Adrenal gland (tissue), 12 donors: ENCODE data around the gene NSUN4. TPM values are rescaled to one million over a fixed set of nuclear protein-coding genes. Genes with fewer than 3 reads are reported as not detected.
"Not testable (repeated sequence)": the region's sequence is repeated elsewhere in the genome, so short reads cannot be mapped to it uniquely, and the experiment has no call there.

Source experiments
- DNase-seq, 7 donors: peaks; one replicate each; pipeline ENCODE4 v3.0.0-alpha.2; 2019 to 2020
- H3K27ac ChIP-seq, 5 donors: fragments of 200-600 bp; sonication (generic) in 4 of 5; 1 replicate in 3 of 5; 2 replicates in 2 of 5; pipeline versions ENCODE4 v1.5.1 to v1.8.0; 2016 to 2020; ENCODE audit warnings: mild to moderate bottlenecking in 1 of 5
- H3K27me3 ChIP-seq: fragments of 200-600 bp; 2 replicates; pipeline ENCODE4 v1.8.0; 2021
- H3K36me3 ChIP-seq, 2 donors: fragments of 200-600 bp; replicated peaks in 1 of 2; 1 replicate in 1 of 2; 2 replicates in 1 of 2; pipeline versions ENCODE4 v1.5.1 to v1.8.0; 2018 to 2022
- H3K4me1 ChIP-seq, 2 donors: fragments of 200-600 bp; replicated peaks in 1 of 2; 1 replicate in 1 of 2; 2 replicates in 1 of 2; pipeline versions ENCODE4 v1.5.1 to v1.8.0; 2018 to 2021
- H3K4me3 ChIP-seq, 4 donors: fragments of 200-600 bp; sonication (generic) in 3 of 4; one replicate each; pipeline ENCODE4 v1.5.1; 2016 to 2018
- H3K9me3 ChIP-seq, 3 donors: fragments of 200-600 bp; sonication (generic) in 1 of 3; replicated peaks in 1 of 3; 1 replicate in 2 of 3; 2 replicates in 1 of 3; pipeline versions ENCODE4 v1.5.1 to v1.8.0; 2016 to 2021
- POLR2A ChIP-seq, 2 donors: fragments of 450-650 bp; IDR thresholded peaks; one replicate each; pipeline ENCODE4 v1.6.1; 2017; ENCODE audit warnings: antibody characterized with exemption in 2 of 2, mild to moderate bottlenecking in 2 of 2, moderate library complexity in 1 of 2
- WGBS, 4 donors: extraction: QIAGEN DNeasy Blood & Tissue Kit in 2 of 4; methylation state at CpG; one replicate each; pipeline versions ENCODE4 v1.1.5 to v1.1.7; 2013 to 2017; 5-methylcytosine and 5-hydroxymethylcytosine counted together
- intact Hi-C, 2 donors: fragments of 100-400 bp; cut with DNase I; formaldehyde crosslinking; loops; one replicate each; pipeline versions ENCODE4 v1.14.1 to v1.15.0; 2022 to 2023
- polyA plus RNA-seq, 3 donors: library from polyadenylated mRNA; stranded (reverse); fragments of 200-250 nt in 2 of 3; fragments of 350-450 nt in 1 of 3; fragmentation: Illumina TruSeq in 1 of 3; extraction: RNeasy Lipid Tissue Mini Kit (QIAGEN cat#74804) in 1 of 3; gene quantifications; one replicate each; pipeline ENCODE4 v1.2.3, GENCODE V29; 2013 to 2014
- total RNA-seq, 9 donors: library from RNA; depleted of rRNA in 4 of 9; stranded (reverse); fragments of >200 nt in 4 of 9; fragments of 120-200 nt in 1 of 9; fragmentation: NEBNext Ultra II Directional in 1 of 9; extraction: Animal tissue kit (Norgen Biotek cat#: 25700) in 1 of 9; gene quantifications; one replicate each; pipeline versions ENCODE4 v1.1.0 to v1.2.4, GENCODE V29; 2013 to 2023
- TF ChIP-seq, protein P1 (sequence below), 6 experiments: fragments of 450-650 bp in 4 of 6; fragments of 200-600 bp in 2 of 6; sonication (generic) in 1 of 6; IDR thresholded peaks; 1 replicate in 5 of 6; 2 replicates in 1 of 6; pipeline versions ENCODE4 v1.5.1 to v1.8.0; 2016 to 2021; ENCODE audit warnings: antibody characterized with exemption in 6 of 6, mild to moderate bottlenecking in 2 of 6, moderate library complexity in 1 of 6
- donor health status: healthy with polysubstance abuse.
- donor health status: Bipolar disorder and iron deficiency.
- donor health status: DM: yes; HTN: yes; CAD: no.
- donor health status: DM: no; HTN: no; CAD: no.
- donor health status: DM: no; HTN: no; CAD: no.
- donor health status: DM: yes; HTN: yes; CAD: no.

NSUN4 gene
- total and polyA plus RNA-seq, 12 donors = 13.8 to 46.1 (median 37.2) TPM

GRCh38 chr1:46328182-46328581, 12.4 kb upstream of the NSUN4 start:
- intact Hi-C loops, H3K27ac ChIP-seq, DNase-seq, H3K4me1 ChIP-seq, H3K9me3 ChIP-seq, H3K36me3 ChIP-seq, H3K27me3 ChIP-seq, H3K4me3 ChIP-seq: not testable (repeated sequence)
- WGBS, 4 donors = 88 to 94% (median 92%) methylated on average over 7 of the region's 7 CpGs

DNA sequence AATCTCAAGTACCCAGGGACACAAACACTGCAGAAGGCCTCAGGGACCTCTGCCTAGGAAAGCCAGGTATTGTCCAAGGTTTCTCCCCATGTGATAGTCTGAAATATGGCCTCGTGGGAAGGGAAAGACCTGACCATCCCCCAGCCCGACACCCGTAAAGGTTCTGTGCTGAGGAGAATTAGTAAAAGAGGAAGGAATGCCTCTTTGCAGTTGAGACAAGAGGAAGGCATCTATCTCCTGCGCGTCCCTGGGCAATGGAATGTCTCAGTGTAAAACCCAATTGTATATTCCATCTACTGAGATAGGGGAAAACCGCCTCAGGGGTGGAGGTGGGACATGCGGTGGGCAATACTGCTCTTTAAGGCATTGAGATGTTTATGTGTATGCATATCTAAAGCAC, 10.8 kb upstream of the NSUN4 start:
- H3K27ac ChIP-seq, DNase-seq, H3K36me3 ChIP-seq, intact Hi-C loops, H3K9me3 ChIP-seq, H3K4me3 ChIP-seq, H3K27me3 ChIP-seq, H3K4me1 ChIP-seq: not testable (repeated sequence)
- 56 to 76% (median 58%) methylated on average over 5 to 7 of the region's 7 CpGs for WGBS, 4 donors

GRCh38 chr1:46330381-46330780, 10.2 kb upstream of the NSUN4 start:
- DNase-seq, H3K4me1 ChIP-seq, H3K27me3 ChIP-seq, H3K9me3 ChIP-seq, H3K4me3 ChIP-seq, H3K36me3 ChIP-seq, intact Hi-C loops, H3K27ac ChIP-seq: not testable (repeated sequence)
- WGBS, 4 donors = 78 to 83% (median 80%) methylated on average over 2 of the region's 2 CpGs

GRCh38 chr1:46331786-46332540, 8.6 kb upstream of the NSUN4 start:
- H3K9me3 ChIP-seq, intact Hi-C loops, H3K27ac ChIP-seq, H3K27me3 ChIP-seq, H3K4me1 ChIP-seq, H3K4me3 ChIP-seq, H3K36me3 ChIP-seq: not testable (repeated sequence)
- peak in 1 of 7 donors; percentile 39 for DNase-seq
- 84 to 87% (median 86%) methylated on average over 24 of the region's 24 CpGs for WGBS, 4 donors

- H3K36me3 ChIP-seq = no peaks in the 10 kb centered on the region
- TF ChIP-seq POLR2A (IDR thresholded peaks at IDR 0.05) = no peak
- TF ChIP-seq, protein P1, sequence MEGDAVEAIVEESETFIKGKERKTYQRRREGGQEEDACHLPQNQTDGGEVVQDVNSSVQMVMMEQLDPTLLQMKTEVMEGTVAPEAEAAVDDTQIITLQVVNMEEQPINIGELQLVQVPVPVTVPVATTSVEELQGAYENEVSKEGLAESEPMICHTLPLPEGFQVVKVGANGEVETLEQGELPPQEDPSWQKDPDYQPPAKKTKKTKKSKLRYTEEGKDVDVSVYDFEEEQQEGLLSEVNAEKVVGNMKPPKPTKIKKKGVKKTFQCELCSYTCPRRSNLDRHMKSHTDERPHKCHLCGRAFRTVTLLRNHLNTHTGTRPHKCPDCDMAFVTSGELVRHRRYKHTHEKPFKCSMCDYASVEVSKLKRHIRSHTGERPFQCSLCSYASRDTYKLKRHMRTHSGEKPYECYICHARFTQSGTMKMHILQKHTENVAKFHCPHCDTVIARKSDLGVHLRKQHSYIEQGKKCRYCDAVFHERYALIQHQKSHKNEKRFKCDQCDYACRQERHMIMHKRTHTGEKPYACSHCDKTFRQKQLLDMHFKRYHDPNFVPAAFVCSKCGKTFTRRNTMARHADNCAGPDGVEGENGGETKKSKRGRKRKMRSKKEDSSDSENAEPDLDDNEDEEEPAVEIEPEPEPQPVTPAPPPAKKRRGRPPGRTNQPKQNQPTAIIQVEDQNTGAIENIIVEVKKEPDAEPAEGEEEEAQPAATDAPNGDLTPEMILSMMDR (IDR thresholded peaks at IDR 0.05) = peak in 5 of 6 experiments; percentile 16 to 57 (median 44)
- 60 to 66% (median 62%) methylated on average over 9 of the region's 9 CpGs for WGBS, 4 donors
- intact Hi-C loops = no loop called here
- H3K27ac ChIP-seq = no peak overlapping the region
- H3K27me3 ChIP-seq = no peaks in the 10 kb centered on the region
- no peaks in the 10 kb centered on the region for H3K9me3 ChIP-seq
- peak in 4 of 7 donors; percentile 26 to 59 (median 42) for DNase-seq
- H3K4me3 ChIP-seq = no peak overlapping the region
- H3K4me1 ChIP-seq = no peaks in the 10 kb centered on the region
Observed at GRCh38 chr1:46333300-46334029, 7.1 kb upstream of the NSUN4 start.

GRCh38 chr1:46334030-46334384, 6.6 kb upstream of the NSUN4 start:
- no peaks in the 10 kb centered on the region for H3K27me3 ChIP-seq
- WGBS, 4 donors = 66 to 73% (median 73%) methylated on average over 2 of the region's 2 CpGs
- no peaks in the 10 kb centered on the region for H3K4me1 ChIP-seq
- H3K9me3 ChIP-seq = no peaks in the 10 kb centered on the region
- no peak overlapping the region for H3K27ac ChIP-seq
- TF ChIP-seq, protein P1 (IDR thresholded peaks at IDR 0.05) = no peak
- no peak for TF ChIP-seq POLR2A (IDR thresholded peaks at IDR 0.05)
- no peaks in the 10 kb centered on the region for H3K36me3 ChIP-seq
- intact Hi-C loops = no loop called here
- DNase-seq = no peak
- H3K4me3 ChIP-seq = no peak overlapping the region
